HG02885 (cell line): ENCODE measurements around the gene TMEM132C.

ENCODE experiments used
- ATAC-seq: cut with Tn5 transposase; IDR thresholded peaks from one replicate; pipeline ENCODE4 v1.9.1; 2021; ENCODE audit warnings: mild to moderate bottlenecking; ENCODE audit not compliant: unreplicated experiment, poor library complexity

The TMEM132C gene

GRCh38 chr12:128402486-128403243 lies 135.7 kb downstream of the TMEM132C start:
- no peak for ATAC-seq

- no peak for ATAC-seq
Observed at GRCh38 chr12:128408669-128409068, 141.7 kb downstream of the TMEM132C start.

GRCh38 chr12:128415036-128415560 lies 148.1 kb downstream of the TMEM132C start:
- ATAC-seq = no peak

DNA sequence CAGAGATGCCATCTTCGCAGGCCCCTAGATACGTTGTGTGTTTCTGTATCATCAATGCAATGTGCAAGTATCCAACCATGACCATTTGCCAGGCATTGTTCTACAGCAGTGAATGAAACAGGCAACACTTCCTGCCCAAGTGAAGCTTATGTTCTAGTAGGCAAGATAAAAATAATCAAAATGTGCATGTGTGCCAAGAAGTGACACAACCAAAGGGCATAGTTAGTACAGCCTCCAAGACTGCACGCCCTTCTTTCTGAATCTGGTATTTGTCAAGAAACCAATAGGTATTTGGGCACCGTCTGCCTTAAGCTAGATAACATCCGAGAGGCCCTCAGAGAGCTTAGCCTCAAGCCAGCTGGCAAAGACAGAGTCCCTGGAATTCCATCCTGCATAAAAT lies 152.0 kb downstream of the TMEM132C start:
- no peak for ATAC-seq

GRCh38 chr12:128420163-128420562 lies 153.2 kb downstream of the TMEM132C start:
- no peak for ATAC-seq

GRCh38 chr12:128421375-128421774 lies 154.4 kb downstream of the TMEM132C start:
- no peak for ATAC-seq

DNA sequence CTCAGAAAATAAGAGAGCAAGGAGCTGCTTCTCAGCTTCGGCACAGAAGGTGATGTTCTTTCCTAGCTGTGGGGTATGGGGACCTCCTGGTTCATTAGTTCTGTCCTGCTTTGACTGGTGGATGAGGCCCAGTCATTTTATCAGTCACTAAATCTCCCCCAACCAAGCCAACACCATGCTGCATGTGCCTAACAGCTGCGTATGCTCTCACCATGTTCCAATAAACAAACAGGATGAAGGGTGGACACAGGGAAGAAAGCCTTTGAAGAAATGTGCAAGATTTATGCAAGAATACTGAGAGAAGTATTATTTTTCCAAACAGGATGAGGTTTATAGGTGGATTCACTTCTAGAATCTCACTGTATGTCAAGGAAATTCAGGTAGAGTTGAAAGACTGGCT lies 156.2 kb downstream of the TMEM132C start:
- ATAC-seq = no peak

DNA sequence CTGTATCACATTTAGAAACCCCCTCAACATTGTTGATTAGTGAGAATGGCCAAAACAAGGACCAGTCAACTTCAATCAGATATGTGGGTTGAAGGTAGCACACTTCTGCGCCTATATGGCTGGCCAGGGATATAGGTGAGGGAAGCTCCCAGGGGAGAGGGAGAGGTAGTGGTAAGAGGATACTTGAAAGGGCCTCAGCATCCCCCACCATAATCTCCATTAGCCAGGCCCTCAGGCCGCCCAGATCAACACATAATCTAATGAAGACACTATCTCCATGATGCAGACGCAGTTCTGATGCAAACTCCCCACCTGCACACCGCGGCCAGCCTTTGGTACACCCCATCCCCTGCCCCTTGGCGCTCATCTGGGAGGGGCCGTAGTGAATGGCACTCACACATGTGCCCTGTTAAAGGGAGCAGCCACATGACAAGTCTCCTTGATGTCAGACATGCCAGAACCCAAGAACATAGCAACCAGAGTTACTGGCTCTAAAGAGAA lies 158.0 kb downstream of the TMEM132C start:
- no peak for ATAC-seq

DNA sequence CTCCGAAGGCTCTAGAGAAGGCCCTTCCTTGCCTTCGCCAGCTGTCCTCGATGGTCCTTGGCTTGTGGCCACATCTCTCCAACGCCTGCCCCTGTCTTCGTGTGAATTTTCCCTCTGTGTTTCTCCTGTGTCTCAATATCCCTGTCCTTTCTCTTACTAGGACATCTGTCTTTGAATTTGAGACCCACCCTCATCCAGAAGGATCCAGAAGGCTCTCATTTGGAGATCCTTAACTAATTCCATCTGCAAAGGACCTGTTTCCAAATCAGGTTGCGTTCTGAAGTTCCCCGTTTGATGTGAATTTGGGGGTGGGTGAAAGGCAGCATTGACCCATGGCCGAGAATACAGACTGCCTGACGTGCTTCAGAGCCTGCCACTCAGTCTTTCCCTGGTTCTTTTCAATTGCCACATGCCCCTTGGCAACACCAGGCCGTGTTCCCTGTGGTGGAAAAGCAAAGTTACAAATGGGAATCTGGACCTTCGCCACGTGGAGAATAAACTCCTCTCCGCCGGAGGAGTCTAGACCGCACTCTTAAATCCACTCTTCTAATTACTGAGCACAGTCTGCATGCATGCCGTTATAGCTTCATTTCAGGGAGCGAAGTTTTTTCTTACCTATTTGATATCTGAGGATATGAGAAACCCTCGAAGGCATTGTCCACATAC lies 158.8 kb downstream of the TMEM132C start:
- ATAC-seq = no peak

GRCh38 chr12:128426511-128426910 lies 159.5 kb downstream of the TMEM132C start:
- ATAC-seq = no peak

- no peak for ATAC-seq
Observed at GRCh38 chr12:128439796-128440195, 172.8 kb downstream of the TMEM132C start.

GRCh38 chr12:128442096-128442495 lies 175.1 kb downstream of the TMEM132C start:
- no peak for ATAC-seq

GRCh38 chr12:128444598-128444997 lies 177.6 kb downstream of the TMEM132C start:
- no peak for ATAC-seq

DNA sequence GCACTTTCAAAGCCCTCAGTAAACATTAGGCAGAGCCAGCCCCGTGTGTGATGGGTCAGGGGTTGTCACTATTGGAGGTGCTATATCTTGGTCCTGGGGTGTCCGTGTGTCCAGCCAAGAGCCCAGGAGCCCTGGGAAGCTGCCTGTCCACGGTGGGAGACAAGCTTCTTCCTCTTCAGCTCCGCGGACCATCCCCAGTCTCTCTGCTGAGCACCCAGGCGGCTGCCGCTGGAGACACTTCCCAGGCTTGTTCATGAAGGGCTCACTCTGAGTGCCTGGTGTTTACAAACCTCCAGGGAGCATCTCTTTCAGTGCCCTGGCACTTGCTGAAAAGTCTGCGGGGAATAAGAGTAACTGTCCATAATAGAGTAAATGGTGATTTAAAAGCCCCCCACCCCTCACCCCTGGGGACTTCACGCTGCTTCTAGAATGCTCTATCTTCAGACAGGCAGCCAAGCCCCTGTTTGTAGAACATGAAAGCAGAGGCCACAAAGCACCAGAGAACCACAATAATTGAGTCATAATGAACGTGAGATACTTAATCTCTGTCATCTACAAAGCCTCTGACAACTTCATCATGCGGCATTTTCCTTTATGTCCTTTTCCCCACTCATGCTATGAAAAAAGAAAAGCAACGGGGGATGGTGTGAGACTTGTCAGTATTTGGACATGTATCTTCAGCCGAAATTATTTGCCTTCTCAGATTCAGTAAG lies 178.6 kb downstream of the TMEM132C start:
- ATAC-seq = no peak

- ATAC-seq = no peak
Observed at GRCh38 chr12:128449146-128449894, 182.3 kb downstream of the TMEM132C start.

DNA sequence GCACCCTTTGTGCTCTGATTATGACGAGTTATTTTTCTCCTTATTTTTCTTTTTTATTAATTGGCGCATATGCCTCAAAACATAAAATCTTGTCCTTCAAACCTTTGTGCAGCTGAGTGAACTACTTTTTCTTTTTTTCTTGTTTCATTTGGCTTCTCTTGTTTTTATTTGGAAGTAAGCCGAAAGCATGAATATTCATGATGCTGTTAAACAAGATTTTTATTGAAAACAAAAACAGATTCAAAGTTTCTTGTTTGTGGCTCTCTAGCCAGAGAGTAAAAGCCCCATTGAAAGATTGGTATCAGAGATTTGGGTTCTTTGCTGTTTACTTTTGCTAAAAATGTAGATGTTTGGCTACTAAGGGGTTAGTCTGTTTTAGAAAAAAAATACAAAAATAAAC lies 183.8 kb downstream of the TMEM132C start:
- no peak for ATAC-seq

DNA sequence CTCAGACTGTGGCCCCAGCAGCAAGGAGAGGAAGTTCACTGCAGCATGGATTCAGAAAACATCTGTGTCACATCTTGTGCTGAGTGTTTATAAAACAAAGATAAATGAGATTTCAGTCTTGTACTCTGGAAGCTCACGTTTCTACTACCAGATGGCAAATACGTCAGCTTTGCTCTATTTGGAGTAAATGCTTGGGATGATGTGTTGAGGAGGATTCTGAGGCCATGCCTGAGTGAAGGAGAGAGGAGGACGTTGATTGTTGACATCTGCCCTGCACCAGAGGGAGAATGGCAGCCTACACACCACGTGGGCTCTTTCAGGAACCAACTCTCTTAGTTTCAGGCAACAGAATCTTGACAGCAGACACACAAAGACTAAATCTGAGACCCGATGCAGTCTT lies 188.9 kb downstream of the TMEM132C start:
- ATAC-seq = no peak

GRCh38 chr12:128456922-128457321 lies 190.0 kb downstream of the TMEM132C start:
- no peak for ATAC-seq

GRCh38 chr12:128458301-128458974 lies 191.5 kb downstream of the TMEM132C start:
- ATAC-seq = no peak

- ATAC-seq = no peak
Observed at GRCh38 chr12:128459067-128459466, 192.1 kb downstream of the TMEM132C start.
